ENCODE results near the gene OSBPL8.

Gene OSBPL8

GRCh38 chr12:76341436-76342030 is 218.0 kb downstream of the OSBPL8 start:
- H3K36me3 ChIP-seq (ENCODE audit: insufficient read depth, low read length), result no peaks in the 10 kb centered on the region
- H2AFZ ChIP-seq (ENCODE audit: low read length), result no peak overlapping the region
- no peak overlapping the region for H3K9ac ChIP-seq (ENCODE audit: low read length)
- H3F3A ChIP-seq (ENCODE audit: insufficient read depth, low read length), result no peaks in the 10 kb centered on the region
- H3K79me2 ChIP-seq (ENCODE audit: insufficient read depth, low read length), result no peaks in the 10 kb centered on the region
- peaks cover 1% of the 10 kb centered on the region for H3K4me1 ChIP-seq (ENCODE audit: insufficient read depth, low read length, severe bottlenecking)
- TF ChIP-seq EZH2 (IDR thresholded peaks at IDR 0.05; ENCODE audit: borderline replicate concordance, low read length), result no peak
- TF ChIP-seq, protein P1, sequence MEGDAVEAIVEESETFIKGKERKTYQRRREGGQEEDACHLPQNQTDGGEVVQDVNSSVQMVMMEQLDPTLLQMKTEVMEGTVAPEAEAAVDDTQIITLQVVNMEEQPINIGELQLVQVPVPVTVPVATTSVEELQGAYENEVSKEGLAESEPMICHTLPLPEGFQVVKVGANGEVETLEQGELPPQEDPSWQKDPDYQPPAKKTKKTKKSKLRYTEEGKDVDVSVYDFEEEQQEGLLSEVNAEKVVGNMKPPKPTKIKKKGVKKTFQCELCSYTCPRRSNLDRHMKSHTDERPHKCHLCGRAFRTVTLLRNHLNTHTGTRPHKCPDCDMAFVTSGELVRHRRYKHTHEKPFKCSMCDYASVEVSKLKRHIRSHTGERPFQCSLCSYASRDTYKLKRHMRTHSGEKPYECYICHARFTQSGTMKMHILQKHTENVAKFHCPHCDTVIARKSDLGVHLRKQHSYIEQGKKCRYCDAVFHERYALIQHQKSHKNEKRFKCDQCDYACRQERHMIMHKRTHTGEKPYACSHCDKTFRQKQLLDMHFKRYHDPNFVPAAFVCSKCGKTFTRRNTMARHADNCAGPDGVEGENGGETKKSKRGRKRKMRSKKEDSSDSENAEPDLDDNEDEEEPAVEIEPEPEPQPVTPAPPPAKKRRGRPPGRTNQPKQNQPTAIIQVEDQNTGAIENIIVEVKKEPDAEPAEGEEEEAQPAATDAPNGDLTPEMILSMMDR (IDR thresholded peaks at IDR 0.05; ENCODE audit: low read length), result no peak
- H3K4me3 ChIP-seq (ENCODE audit: low read depth, low read length, poor library complexity, severe bottlenecking), result no peak overlapping the region
- no peak overlapping the region for H3K4me2 ChIP-seq (ENCODE audit: low read length)
- no peaks in the 10 kb centered on the region for H4K20me1 ChIP-seq (ENCODE audit: insufficient read depth, low read length)
- no peaks in the 10 kb centered on the region for H3K27me3 ChIP-seq (ENCODE audit: insufficient read depth, low read length)
- H3K27ac ChIP-seq (ENCODE audit: low read depth, low read length, poor library complexity, severe bottlenecking), result no peak overlapping the region
- no peaks in the 10 kb centered on the region for H3K9me3 ChIP-seq (ENCODE audit: low read length)
- H3K9me2 ChIP-seq (ENCODE audit: low read depth, low read length), result no peaks in the 10 kb centered on the region

DNA sequence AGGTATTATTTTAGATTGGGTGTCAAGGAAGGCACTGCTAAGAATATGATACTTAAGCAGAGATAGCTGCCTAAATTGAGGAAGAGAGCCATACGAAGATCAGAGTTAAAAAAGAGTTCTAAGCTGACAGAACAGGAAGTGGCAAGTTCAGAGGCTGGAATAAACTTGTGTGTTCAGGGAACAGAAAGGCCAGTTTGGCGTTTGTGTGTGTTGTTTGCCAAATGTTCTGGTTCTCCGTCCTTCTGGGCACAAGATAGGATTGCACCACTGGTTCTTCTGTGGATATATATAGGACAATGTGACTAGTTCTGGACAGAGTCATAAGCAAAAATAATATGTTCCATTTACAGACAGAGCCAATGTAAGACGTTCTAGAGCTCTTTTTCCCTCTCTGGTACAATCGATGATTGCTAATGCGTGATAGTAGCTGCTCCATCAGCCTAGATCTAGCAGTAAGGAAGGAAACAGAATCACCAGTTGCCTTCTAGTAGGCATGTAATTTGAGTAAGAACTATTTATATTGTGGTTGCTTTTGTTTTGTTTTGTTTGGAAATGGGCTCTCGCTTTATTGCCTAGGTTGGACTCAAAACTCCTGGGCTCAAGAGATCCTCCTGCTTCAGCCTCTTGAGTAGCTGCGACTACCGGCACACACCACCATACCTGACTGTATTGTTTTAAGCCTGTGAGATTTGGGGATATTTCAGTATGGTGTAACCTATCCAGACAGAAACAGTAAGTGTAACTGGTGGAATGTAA is 218.7 kb downstream of the OSBPL8 start:
- Histone ChIP-seq H3K79me2 (ENCODE audit: insufficient read depth, low read length) (no peaks in the 10 kb centered on the region), H3K9me3 (ENCODE audit: low read length) (no peaks in the 10 kb centered on the region), H3F3A (ENCODE audit: insufficient read depth, low read length) (no peaks in the 10 kb centered on the region), H3K9me2 (ENCODE audit: low read depth, low read length) (no peaks in the 10 kb centered on the region), H2AFZ (ENCODE audit: low read length) (no peak overlapping the region), H3K4me1 (ENCODE audit: insufficient read depth, low read length, severe bottlenecking) (no peaks in the 10 kb centered on the region), H3K4me3 (ENCODE audit: low read depth, low read length, poor library complexity, severe bottlenecking) (no peak overlapping the region), H3K9ac (ENCODE audit: low read length) (no peak overlapping the region), H3K27ac (ENCODE audit: low read depth, low read length, poor library complexity, severe bottlenecking) (no peak overlapping the region), H3K27me3 (ENCODE audit: insufficient read depth, low read length) (no peaks in the 10 kb centered on the region), H3K36me3 (ENCODE audit: insufficient read depth, low read length) (no peaks in the 10 kb centered on the region), H3K4me2 (ENCODE audit: low read length) (no peak overlapping the region), H4K20me1 (ENCODE audit: insufficient read depth, low read length) (no peaks in the 10 kb centered on the region)
- no peak for TF ChIP-seq EZH2 (IDR thresholded peaks at IDR 0.05; ENCODE audit: borderline replicate concordance, low read length)
- TF ChIP-seq, protein P1 (IDR thresholded peaks at IDR 0.05; ENCODE audit: low read length), result no peak

- Histone ChIP-seq H3K79me2 (ENCODE audit: insufficient read depth, low read length) (no peaks in the 10 kb centered on the region), H3F3A (ENCODE audit: insufficient read depth, low read length) (no peaks in the 10 kb centered on the region), H3K9me2 (ENCODE audit: low read depth, low read length) (no peaks in the 10 kb centered on the region), H3K9me3 (ENCODE audit: low read length) (no peaks in the 10 kb centered on the region), H3K27ac (ENCODE audit: low read depth, low read length, poor library complexity, severe bottlenecking) (no peak overlapping the region), H4K20me1 (ENCODE audit: insufficient read depth, low read length) (no peaks in the 10 kb centered on the region), H3K9ac (ENCODE audit: low read length) (no peak overlapping the region), H3K36me3 (ENCODE audit: insufficient read depth, low read length) (no peaks in the 10 kb centered on the region), H3K4me1 (ENCODE audit: insufficient read depth, low read length, severe bottlenecking) (no peaks in the 10 kb centered on the region), H3K27me3 (ENCODE audit: insufficient read depth, low read length) (no peaks in the 10 kb centered on the region), H2AFZ (ENCODE audit: low read length) (no peak overlapping the region), H3K4me2 (ENCODE audit: low read length) (no peak overlapping the region), H3K4me3 (ENCODE audit: low read depth, low read length, poor library complexity, severe bottlenecking) (no peak overlapping the region)
- no peak for TF ChIP-seq EZH2 (IDR thresholded peaks at IDR 0.05; ENCODE audit: borderline replicate concordance, low read length)
- TF ChIP-seq, protein P1 (IDR thresholded peaks at IDR 0.05; ENCODE audit: low read length), result no peak
Measured at GRCh38 chr12:76337583-76337982, 222.0 kb downstream of the OSBPL8 start.
